Measurements from ENCODE around the gene GOLGA8J. TPM values are rescaled to one million over a fixed set of nuclear protein-coding genes. Genes with fewer than 3 reads are reported as not detected.
"Not testable (repeated sequence)": the region's sequence is repeated elsewhere in the genome, so short reads cannot be mapped to it uniquely, and the experiment has no call there.

GOLGA8J gene
- total and polyA plus RNA-seq, 2 donors (not counting 1 experiment from before 2014, with no cell fraction given): not detected

DNA sequence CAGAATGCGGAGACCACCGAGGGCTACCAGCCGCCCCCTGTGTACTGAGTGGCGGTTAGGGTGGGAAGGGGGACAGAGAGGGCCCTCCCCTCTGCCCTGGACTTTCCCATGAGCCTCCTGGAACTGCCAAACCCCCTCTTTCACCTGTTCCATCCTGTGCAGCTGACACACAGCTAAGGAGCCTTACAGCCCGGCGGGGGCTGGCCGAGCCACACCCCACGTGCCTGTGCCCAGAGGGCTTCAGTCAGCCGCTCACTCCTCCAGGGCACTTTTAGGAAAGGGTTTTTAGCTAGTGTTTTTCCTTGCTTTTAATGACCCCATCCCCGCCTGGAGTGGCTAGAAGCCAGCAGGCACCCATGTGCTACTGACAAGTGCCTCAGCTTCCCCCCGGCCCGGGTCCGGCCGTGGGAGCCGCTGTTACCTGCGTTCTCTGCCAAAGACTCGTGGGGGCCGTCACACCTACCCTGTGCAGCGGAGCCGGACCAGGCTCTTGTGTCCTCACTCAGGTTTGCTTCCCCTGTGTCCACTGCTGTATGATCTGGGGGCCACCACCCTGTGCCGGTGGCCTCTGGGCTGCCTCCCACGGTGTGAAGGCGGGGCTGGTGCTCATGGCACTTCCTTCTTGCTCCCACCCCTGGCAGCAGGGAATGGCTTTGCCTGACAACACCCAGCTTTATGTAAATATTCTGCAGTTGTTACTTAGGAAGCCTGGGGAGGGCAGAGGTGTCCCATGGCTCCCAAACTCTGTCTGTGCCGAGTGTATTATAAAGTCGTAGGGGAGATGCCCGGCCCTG is 37.3 kb upstream of the GOLGA8J start:
- not testable (repeated sequence) for H3K36me3 ChIP-seq (ENCODE audit: control insufficient read depth, insufficient read depth, low read length); H3K27ac ChIP-seq (ENCODE audit: insufficient read depth, low read length); H3K4me3 ChIP-seq (replicated peaks in 1 of 4; ENCODE audit: control extremely low read depth in 1 of 4, insufficient read depth in 1 of 4, low read depth in 3 of 4, low read length in 4 of 4); H3K9me3 ChIP-seq (ENCODE audit: control insufficient read depth, insufficient read depth, low read depth, low read length); H3K79me2 ChIP-seq (ENCODE audit: control insufficient read depth, insufficient read depth, low read length); H3K27me3 ChIP-seq (ENCODE audit: control insufficient read depth, insufficient read depth, low read length); H2AFZ ChIP-seq (ENCODE audit: low read length); H3K4me2 ChIP-seq (ENCODE audit: extremely low read depth, insufficient read depth, low read length); H3K4me1 ChIP-seq (ENCODE audit: control insufficient read depth, extremely low read depth, insufficient read depth, low read length); H4K20me1 ChIP-seq (ENCODE audit: control insufficient read depth, extremely low read depth, insufficient read depth, low read length); H3K9ac ChIP-seq (ENCODE audit: insufficient read depth, low read length); DNase-seq (ENCODE audit: low read depth in 2 of 2)

DNA sequence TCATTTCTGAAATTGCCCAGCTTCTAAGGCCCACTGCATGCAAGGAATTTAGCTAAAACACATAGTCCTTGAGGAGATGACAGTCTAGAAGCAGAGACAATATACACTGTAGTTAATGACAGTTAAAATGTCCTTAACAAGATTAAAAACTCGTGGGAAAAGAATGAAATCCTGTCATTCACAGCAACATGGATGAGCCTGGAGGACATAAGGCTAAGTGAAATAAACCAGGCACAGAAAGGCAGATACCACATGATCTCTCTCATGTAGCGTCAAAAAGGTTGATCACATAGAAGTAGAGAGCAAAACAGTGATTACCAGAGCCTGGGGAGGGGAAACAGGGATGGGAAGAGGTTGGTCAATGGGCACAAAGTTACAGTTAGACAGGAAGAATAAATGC is 36.3 kb upstream of the GOLGA8J start:
- no peak for TF ChIP-seq EZH2 (IDR thresholded peaks at IDR 0.05; ENCODE audit: low read length, missing control alignments)
- TF ChIP-seq, protein P1, sequence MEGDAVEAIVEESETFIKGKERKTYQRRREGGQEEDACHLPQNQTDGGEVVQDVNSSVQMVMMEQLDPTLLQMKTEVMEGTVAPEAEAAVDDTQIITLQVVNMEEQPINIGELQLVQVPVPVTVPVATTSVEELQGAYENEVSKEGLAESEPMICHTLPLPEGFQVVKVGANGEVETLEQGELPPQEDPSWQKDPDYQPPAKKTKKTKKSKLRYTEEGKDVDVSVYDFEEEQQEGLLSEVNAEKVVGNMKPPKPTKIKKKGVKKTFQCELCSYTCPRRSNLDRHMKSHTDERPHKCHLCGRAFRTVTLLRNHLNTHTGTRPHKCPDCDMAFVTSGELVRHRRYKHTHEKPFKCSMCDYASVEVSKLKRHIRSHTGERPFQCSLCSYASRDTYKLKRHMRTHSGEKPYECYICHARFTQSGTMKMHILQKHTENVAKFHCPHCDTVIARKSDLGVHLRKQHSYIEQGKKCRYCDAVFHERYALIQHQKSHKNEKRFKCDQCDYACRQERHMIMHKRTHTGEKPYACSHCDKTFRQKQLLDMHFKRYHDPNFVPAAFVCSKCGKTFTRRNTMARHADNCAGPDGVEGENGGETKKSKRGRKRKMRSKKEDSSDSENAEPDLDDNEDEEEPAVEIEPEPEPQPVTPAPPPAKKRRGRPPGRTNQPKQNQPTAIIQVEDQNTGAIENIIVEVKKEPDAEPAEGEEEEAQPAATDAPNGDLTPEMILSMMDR (conservative IDR thresholded peaks at IDR 0.05 in 1 of 2, IDR thresholded peaks at IDR 0.05 in 1 of 2; ENCODE audit: low read depth in 1 of 2, low read length in 2 of 2): no peak
- no peak overlapping the region for H3K27ac ChIP-seq (ENCODE audit: insufficient read depth, low read length)
- no peak overlapping the region for H2AFZ ChIP-seq (ENCODE audit: low read length)
- H3K36me3 ChIP-seq (ENCODE audit: control insufficient read depth, insufficient read depth, low read length): no peaks in the 10 kb centered on the region
- no peaks in the 10 kb centered on the region for H4K20me1 ChIP-seq (ENCODE audit: control insufficient read depth, extremely low read depth, insufficient read depth, low read length)
- no peaks in the 10 kb centered on the region for H3K4me1 ChIP-seq (ENCODE audit: control insufficient read depth, extremely low read depth, insufficient read depth, low read length)
- H3K9ac ChIP-seq (ENCODE audit: insufficient read depth, low read length): no peak overlapping the region
- DNase-seq (ENCODE audit: low read depth in 2 of 2): no peak
- no peak overlapping the region for H3K4me3 ChIP-seq (replicated peaks in 1 of 4; ENCODE audit: control extremely low read depth in 1 of 4, insufficient read depth in 1 of 4, low read depth in 3 of 4, low read length in 4 of 4)
- H3K27me3 ChIP-seq (ENCODE audit: control insufficient read depth, insufficient read depth, low read length): no peaks in the 10 kb centered on the region
- H3K4me2 ChIP-seq (ENCODE audit: extremely low read depth, insufficient read depth, low read length): no peak overlapping the region
- no peaks in the 10 kb centered on the region for H3K9me3 ChIP-seq (ENCODE audit: control insufficient read depth, insufficient read depth, low read depth, low read length)
- no peaks in the 10 kb centered on the region for H3K79me2 ChIP-seq (ENCODE audit: control insufficient read depth, insufficient read depth, low read length)

DNA sequence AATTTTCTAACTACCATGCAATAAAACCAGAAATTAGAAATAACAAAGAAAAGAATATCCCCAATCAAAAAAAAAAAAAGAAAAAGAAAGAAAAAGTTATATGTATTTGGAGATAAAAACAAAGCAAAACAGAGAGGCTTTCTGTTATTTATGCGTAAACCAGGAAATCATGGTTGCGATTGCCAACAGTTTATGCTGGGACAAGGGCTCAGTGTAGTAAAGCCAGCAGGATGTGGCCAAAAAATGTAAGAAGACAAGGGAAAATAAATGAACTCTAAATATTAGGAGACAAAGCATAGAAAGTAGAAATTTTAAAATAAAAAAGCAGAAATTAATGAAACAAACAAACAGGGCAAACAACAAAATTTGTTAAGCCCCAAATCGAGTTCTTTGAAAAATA is 27.2 kb upstream of the GOLGA8J start:
- Histone ChIP-seq H4K20me1 (ENCODE audit: control insufficient read depth, extremely low read depth, insufficient read depth, low read length) (no peaks in the 10 kb centered on the region), H3K9me3 (ENCODE audit: control insufficient read depth, insufficient read depth, low read depth, low read length) (no peaks in the 10 kb centered on the region), H2AFZ (ENCODE audit: low read length) (no peak overlapping the region), H3K27me3 (ENCODE audit: control insufficient read depth, insufficient read depth, low read length) (no peaks in the 10 kb centered on the region), H3K27ac (ENCODE audit: insufficient read depth, low read length) (no peak overlapping the region), H3K79me2 (ENCODE audit: control insufficient read depth, insufficient read depth, low read length) (no peaks in the 10 kb centered on the region), H3K36me3 (ENCODE audit: control insufficient read depth, insufficient read depth, low read length) (no peaks in the 10 kb centered on the region), H3K4me2 (ENCODE audit: extremely low read depth, insufficient read depth, low read length) (no peak overlapping the region), H3K4me3 (replicated peaks in 1 of 4; ENCODE audit: control extremely low read depth in 1 of 4, insufficient read depth in 1 of 4, low read depth in 3 of 4, low read length in 4 of 4) (no peak overlapping the region), H3K4me1 (ENCODE audit: control insufficient read depth, extremely low read depth, insufficient read depth, low read length) (no peaks in the 10 kb centered on the region), H3K9ac (ENCODE audit: insufficient read depth, low read length) (no peak overlapping the region)
- DNase-seq (ENCODE audit: low read depth in 2 of 2): no peak
- no peak for TF ChIP-seq EZH2 (IDR thresholded peaks at IDR 0.05; ENCODE audit: low read length, missing control alignments)

DNA sequence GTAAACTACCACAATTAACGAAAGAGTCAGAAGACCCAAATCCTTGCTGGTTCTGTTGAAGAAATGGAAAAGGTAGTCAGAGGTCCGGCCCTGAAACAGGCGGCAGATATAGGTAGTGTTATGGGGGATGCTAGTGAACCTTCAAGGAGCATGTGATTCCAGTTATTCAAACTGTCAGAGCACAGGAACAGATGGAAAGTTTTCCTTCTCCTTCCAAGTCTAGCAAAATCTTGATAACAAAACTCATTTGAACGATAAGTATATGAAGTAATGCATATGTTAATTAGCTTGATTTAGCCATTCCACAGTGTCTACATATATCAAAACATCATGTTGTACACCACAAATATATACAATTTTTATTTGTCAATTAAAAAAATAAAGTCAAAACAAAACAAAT is 26.6 kb upstream of the GOLGA8J start:
- Histone ChIP-seq H3K9ac (ENCODE audit: insufficient read depth, low read length) (no peak overlapping the region), H3K27me3 (ENCODE audit: control insufficient read depth, insufficient read depth, low read length) (no peaks in the 10 kb centered on the region), H3K79me2 (ENCODE audit: control insufficient read depth, insufficient read depth, low read length) (no peaks in the 10 kb centered on the region), H3K4me3 (replicated peaks in 1 of 4; ENCODE audit: control extremely low read depth in 1 of 4, insufficient read depth in 1 of 4, low read depth in 3 of 4, low read length in 4 of 4) (no peak overlapping the region), H4K20me1 (ENCODE audit: control insufficient read depth, extremely low read depth, insufficient read depth, low read length) (no peaks in the 10 kb centered on the region), H3K4me2 (ENCODE audit: extremely low read depth, insufficient read depth, low read length) (no peak overlapping the region), H3K9me3 (ENCODE audit: control insufficient read depth, insufficient read depth, low read depth, low read length) (no peaks in the 10 kb centered on the region), H3K36me3 (ENCODE audit: control insufficient read depth, insufficient read depth, low read length) (no peaks in the 10 kb centered on the region), H3K4me1 (ENCODE audit: control insufficient read depth, extremely low read depth, insufficient read depth, low read length) (no peaks in the 10 kb centered on the region), H3K27ac (ENCODE audit: insufficient read depth, low read length) (no peak overlapping the region), H2AFZ (ENCODE audit: low read length) (no peak overlapping the region)
- TF ChIP-seq, protein P1 (conservative IDR thresholded peaks at IDR 0.05 in 1 of 2, IDR thresholded peaks at IDR 0.05 in 1 of 2; ENCODE audit: low read depth in 1 of 2, low read length in 2 of 2): no peak
- TF ChIP-seq EZH2 (IDR thresholded peaks at IDR 0.05; ENCODE audit: low read length, missing control alignments): no peak
- no peak for DNase-seq (ENCODE audit: low read depth in 2 of 2)

Measured in fibroblast of lung (primary cell).